CD4-positive, alpha-beta memory T cell (primary cell): ENCODE results near the gene WNT7B. TPM values are rescaled to one million over a fixed set of nuclear protein-coding genes. Genes with fewer than 3 reads are reported as not detected.

Source experiments
- CTCF ChIA-PET: fragments of 350-600 bp; sonication (Branson Sonifier 250); formaldehyde crosslinking; loops from one replicate; lab custom pipeline; 2021; ENCODE audit warnings: inconsistent platforms; ENCODE audit not compliant: partially characterized antibody; lab: Charles Lee
- POLR2A ChIA-PET: fragments of 350-600 bp; sonication (Branson Sonifier 250); formaldehyde crosslinking; loops from one replicate; lab custom pipeline; 2021; ENCODE audit not compliant: partially characterized antibody; lab: Charles Lee
- DNase-seq, 5 donors: peaks; one replicate each; pipeline versions ENCODE4 v3.0.0 to v3.0.0-alpha.2; 2020 to 2022; ENCODE audit warnings: mixed read lengths in 1 of 5
- H3K27ac ChIP-seq: one replicate; pipeline ENCODE4 v1.7.0; 2013; ENCODE audit warnings: low read depth, low read length
- H3K27me3 ChIP-seq: 2 replicates; pipeline ENCODE4 v1.7.0; 2013; ENCODE audit warnings: mild to moderate bottlenecking, low read length, moderate library complexity; ENCODE audit not compliant: insufficient read depth
- H3K36me3 ChIP-seq: 2 replicates; pipeline ENCODE4 v1.7.0; 2013; ENCODE audit warnings: mild to moderate bottlenecking, low read length, moderate library complexity; ENCODE audit not compliant: insufficient read depth
- H3K4me1 ChIP-seq: 2 replicates; pipeline ENCODE4 v1.7.0; 2013; ENCODE audit warnings: mild to moderate bottlenecking, low read length, moderate library complexity; ENCODE audit not compliant: insufficient read depth
- H3K4me3 ChIP-seq, 2 donors: one replicate each; pipeline ENCODE4 v1.7.0; 2013; ENCODE audit warnings: low read length in 2 of 2, mild to moderate bottlenecking in 1 of 2
- H3K9me3 ChIP-seq, 2 donors: one replicate each; pipeline ENCODE4 v1.7.0; 2013; ENCODE audit warnings: low read length in 2 of 2, control low read depth in 1 of 2; ENCODE audit not compliant: control insufficient read depth in 1 of 2
- H3K27ac Mint-ChIP-seq, 7 donors: one replicate each; pipeline ENCODE4 v1.8.0; 2020 to 2021; ENCODE audit warnings: mixed read lengths in 7 of 7, mild to moderate bottlenecking in 6 of 7, inconsistent platforms in 3 of 7, moderate library complexity in 3 of 7
- H3K27me3 Mint-ChIP-seq, 2 donors: one replicate each; pipeline ENCODE4 v1.8.0; 2020 to 2021; ENCODE audit warnings: mixed read lengths in 2 of 2
- H3K36me3 Mint-ChIP-seq, 2 donors: one replicate each; pipeline ENCODE4 v1.8.0; 2020 to 2021; ENCODE audit warnings: mixed read lengths in 2 of 2, inconsistent platforms in 1 of 2, mild to moderate bottlenecking in 1 of 2
- H3K4me1 Mint-ChIP-seq, 4 donors: one replicate each; pipeline ENCODE4 v1.8.0; 2020 to 2021; ENCODE audit warnings: mixed read lengths in 4 of 4, mild to moderate bottlenecking in 1 of 4
- H3K4me3 Mint-ChIP-seq, 8 donors: one replicate each; pipeline ENCODE4 v1.8.0; 2020 to 2021; ENCODE audit warnings: mixed read lengths in 8 of 8, mild to moderate bottlenecking in 7 of 8, moderate library complexity in 6 of 8, inconsistent platforms in 3 of 8
- H3K9me3 Mint-ChIP-seq, 8 donors: one replicate each; pipeline ENCODE4 v1.8.0; 2020 to 2021; ENCODE audit warnings: mixed read lengths in 8 of 8, mild to moderate bottlenecking in 5 of 8, inconsistent platforms in 3 of 8, moderate library complexity in 1 of 8
- intact Hi-C: fragments of 100-400 bp; cut with micrococcal nuclease; formaldehyde crosslinking; loops from one replicate; pipeline ENCODE4 v1.15.1; 2023
- polyA plus RNA-seq, 2 donors: library from polyadenylated mRNA; unstranded; fragments of 300-500 nt; fragmentation: Illumina TruSeq; gene quantifications; one replicate each; pipeline ENCODE4 v1.2.3, GENCODE V29; 2021
- total RNA-seq, 2 experiments: library from RNA; stranded (reverse); gene quantifications; one replicate each; pipeline ENCODE4 v1.2.3, GENCODE V29; 2021

Gene WNT7B
- total and polyA plus RNA-seq, 4 experiments from 2014 or later, result not detected

DNA sequence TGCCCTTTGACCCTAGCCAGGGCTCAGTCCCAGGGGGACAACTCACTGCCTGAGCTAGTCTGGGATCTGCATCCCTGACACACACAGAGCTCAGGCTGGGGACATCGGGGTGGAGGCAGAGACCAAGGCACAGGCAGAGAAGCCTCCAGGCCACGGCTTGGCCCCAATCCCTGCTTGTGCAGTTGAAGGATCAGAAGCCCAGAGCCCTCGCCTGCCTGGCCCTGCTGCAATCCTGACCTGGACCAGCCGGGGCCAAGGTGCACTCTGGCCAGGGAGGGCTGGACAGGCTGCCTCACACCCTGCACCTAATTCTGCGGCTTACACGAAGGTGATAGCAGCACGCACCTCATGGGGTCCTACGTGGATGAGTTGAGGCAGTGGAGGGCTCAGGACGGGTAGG, 34.6 kb downstream of the WNT7B start:
- POLR2A ChIA-PET, result no interaction called here
- H3K9me3 ChIP-seq, result no peaks in the 10 kb centered on the region
- no peaks in the 10 kb centered on the region for H3K4me1 ChIP-seq
- CTCF ChIA-PET, result no interaction called here
- Mint-ChIP-seq H3K4me3 (no peak overlapping the region), H3K27me3 (peaks cover 0 to 6% of the 10 kb centered on the region in 2 donors), H3K9me3 (peaks cover 0 to 4% (median 0%) of the 10 kb centered on the region in 8 donors), H3K27ac (no peak overlapping the region), H3K36me3 (no peaks in the 10 kb centered on the region), H3K4me1 (no peaks in the 10 kb centered on the region)
- no peaks in the 10 kb centered on the region for H3K27me3 ChIP-seq
- H3K4me3 ChIP-seq, result no peak overlapping the region
- H3K36me3 ChIP-seq, result no peaks in the 10 kb centered on the region
- H3K27ac ChIP-seq, result no peak overlapping the region
- intact Hi-C loops, result no loop called here
- DNase-seq, result no peak

DNA sequence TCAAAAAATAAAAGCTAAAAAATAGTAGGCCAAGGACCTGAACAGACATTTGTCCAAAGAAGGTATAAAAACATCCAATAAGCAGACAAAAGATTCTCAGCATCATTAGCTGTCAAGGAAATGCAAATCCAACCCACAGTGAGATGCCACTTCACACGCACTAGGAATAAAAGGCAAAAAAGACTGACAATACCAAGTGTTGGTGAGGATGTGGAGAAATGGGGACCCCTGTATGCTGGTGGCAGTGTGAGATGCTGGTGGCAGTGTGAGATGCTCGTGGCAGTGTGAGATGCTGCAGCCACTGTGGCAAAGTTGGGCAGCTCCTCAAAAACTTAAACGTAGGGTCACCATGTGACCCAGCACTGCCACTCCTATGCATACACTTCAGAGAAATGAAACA, 38.0 kb downstream of the WNT7B start:
- no peaks in the 10 kb centered on the region for H3K4me1 Mint-ChIP-seq

DNA sequence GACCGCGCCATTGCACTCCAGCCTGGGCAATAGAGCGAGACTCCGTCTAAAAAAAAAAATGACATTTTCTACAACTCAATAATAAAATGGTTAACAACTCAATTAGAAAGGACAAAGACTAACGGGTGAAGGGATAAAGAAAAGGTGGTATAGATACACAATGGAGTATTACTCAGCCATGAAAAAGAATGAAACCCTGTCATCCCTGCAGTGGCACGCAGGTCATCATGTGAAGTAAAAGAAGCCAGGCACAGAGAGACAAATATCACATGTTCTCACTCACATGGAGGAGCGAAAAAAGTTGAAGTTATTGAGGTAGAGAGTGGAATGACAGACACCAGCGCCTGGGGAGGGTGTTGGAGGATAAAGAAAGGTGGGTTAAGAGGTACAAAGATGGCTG, 39.0 kb downstream of the WNT7B start:
- Histone ChIP-seq H3K27me3 (no peaks in the 10 kb centered on the region), H3K36me3 (no peaks in the 10 kb centered on the region), H3K9me3 (no peaks in the 10 kb centered on the region), H3K4me3 (no peak overlapping the region), H3K4me1 (no peaks in the 10 kb centered on the region), H3K27ac (no peak overlapping the region)
- no peaks in the 10 kb centered on the region for H3K4me1 Mint-ChIP-seq
- no peak overlapping the region for H3K27ac Mint-ChIP-seq
- no peak for DNase-seq
- peaks cover 0 to 4% (median 0%) of the 10 kb centered on the region in 8 donors for H3K9me3 Mint-ChIP-seq
- ChIA-PET POLR2A (no interaction called here), CTCF (no interaction called here)
- no peaks in the 10 kb centered on the region for H3K36me3 Mint-ChIP-seq
- H3K4me3 Mint-ChIP-seq, result no peak overlapping the region
- H3K27me3 Mint-ChIP-seq, result peaks cover 2 to 6% of the 10 kb centered on the region in 2 donors
- intact Hi-C loops, result no loop called here

More for the DNA sequence above, 38.0 kb downstream of the WNT7B start:
- H3K4me1 ChIP-seq, result no peaks in the 10 kb centered on the region
- no peaks in the 10 kb centered on the region for H3K27me3 ChIP-seq
- no peak for DNase-seq
- no peak overlapping the region for H3K27ac ChIP-seq
- no peak overlapping the region for H3K4me3 ChIP-seq
- H3K36me3 ChIP-seq, result no peaks in the 10 kb centered on the region
- H3K9me3 ChIP-seq, result no peaks in the 10 kb centered on the region
- H3K27me3 Mint-ChIP-seq, result no peaks in the 10 kb centered on the region
- CTCF ChIA-PET, result no interaction called here
- no peak overlapping the region for H3K27ac Mint-ChIP-seq
- H3K9me3 Mint-ChIP-seq, result peaks cover 0 to 4% (median 0%) of the 10 kb centered on the region in 8 donors
- no peaks in the 10 kb centered on the region for H3K36me3 Mint-ChIP-seq
- POLR2A ChIA-PET, result no interaction called here
- intact Hi-C loops, result no loop called here
- H3K4me3 Mint-ChIP-seq, result no peak overlapping the region

DNA sequence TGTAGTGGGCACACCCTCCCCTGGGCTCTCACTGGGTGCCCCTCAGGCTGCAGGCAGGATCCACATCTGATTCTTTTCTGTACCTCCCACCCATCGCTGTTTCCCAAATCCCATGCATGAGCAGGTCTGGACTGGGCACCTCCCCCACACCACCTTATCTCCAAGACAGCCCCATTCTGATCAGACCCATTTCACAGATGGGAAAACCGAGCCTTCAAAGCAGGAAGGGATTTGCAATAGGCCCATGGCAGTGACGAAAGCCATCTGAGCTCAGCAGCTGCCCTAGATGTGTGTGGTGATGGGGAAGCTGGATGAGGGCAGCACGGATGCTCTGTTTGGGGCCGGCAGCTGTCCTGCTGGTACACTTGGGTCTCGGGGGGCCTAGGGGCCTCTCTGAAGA, 41.4 kb downstream of the WNT7B start:
- intact Hi-C loops, result no loop called here
- Mint-ChIP-seq H3K9me3 (peaks cover 0 to 4% (median 0%) of the 10 kb centered on the region in 8 donors), H3K27ac (no peak overlapping the region), H3K4me3 (no peak overlapping the region), H3K27me3 (peaks cover 10 to 11% of the 10 kb centered on the region in 2 donors), H3K36me3 (no peaks in the 10 kb centered on the region), H3K4me1 (no peaks in the 10 kb centered on the region)
- no peak for DNase-seq
- Histone ChIP-seq H3K27me3 (no peaks in the 10 kb centered on the region), H3K9me3 (no peaks in the 10 kb centered on the region), H3K4me3 (no peak overlapping the region), H3K27ac (no peak overlapping the region), H3K36me3 (no peaks in the 10 kb centered on the region), H3K4me1 (no peaks in the 10 kb centered on the region)
- POLR2A ChIA-PET, result no interaction called here
- CTCF ChIA-PET, result no interaction called here

DNA sequence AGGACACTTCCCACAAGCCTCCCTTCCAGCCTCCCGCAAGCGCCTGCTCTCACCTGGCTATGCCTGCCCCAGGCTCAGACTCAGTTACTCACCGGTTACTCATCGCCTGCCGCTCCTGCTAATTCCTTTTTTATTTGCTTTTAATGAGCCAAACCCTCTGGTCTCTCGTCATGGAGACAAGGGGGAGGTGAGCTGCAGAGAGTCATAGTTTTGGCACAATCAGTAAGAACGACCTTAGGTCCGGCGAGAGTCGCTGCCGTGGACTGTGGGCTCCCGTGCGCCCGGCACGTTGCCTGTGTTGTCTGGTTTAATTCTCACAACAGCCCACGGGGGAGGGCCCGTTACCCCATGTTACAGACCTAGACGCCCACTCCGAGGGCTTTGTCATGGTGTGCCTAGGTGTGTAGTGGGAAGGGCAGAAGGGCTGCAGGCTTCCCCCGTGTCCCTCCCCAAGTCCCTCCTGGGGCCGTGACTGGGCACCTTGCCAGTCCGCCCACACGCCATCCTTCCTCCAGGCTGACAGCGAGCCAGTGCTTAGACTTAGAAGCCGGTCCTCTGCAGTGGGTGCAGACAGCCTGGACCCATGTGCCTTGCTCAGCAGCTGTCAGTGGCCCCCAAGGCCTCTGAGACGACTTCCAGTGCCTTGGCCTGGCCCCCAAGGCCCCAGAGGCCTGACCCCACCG, 42.2 kb downstream of the WNT7B start:
- no peak overlapping the region for H3K4me3 Mint-ChIP-seq
- no peak for DNase-seq
- POLR2A ChIA-PET, result no interaction called here
- Histone ChIP-seq H3K27ac (no peak overlapping the region), H3K4me1 (no peaks in the 10 kb centered on the region), H3K9me3 (no peaks in the 10 kb centered on the region), H3K4me3 (no peak overlapping the region), H3K36me3 (no peaks in the 10 kb centered on the region), H3K27me3 (no peaks in the 10 kb centered on the region)
- no peaks in the 10 kb centered on the region for H3K36me3 Mint-ChIP-seq
- H3K27ac Mint-ChIP-seq, result no peak overlapping the region
- no peaks in the 10 kb centered on the region for H3K4me1 Mint-ChIP-seq
- CTCF ChIA-PET, result no interaction called here
- peaks cover 10 to 12% of the 10 kb centered on the region in 2 donors for H3K27me3 Mint-ChIP-seq
- H3K9me3 Mint-ChIP-seq, result peaks cover 0 to 4% (median 0%) of the 10 kb centered on the region in 8 donors
- intact Hi-C loops, result no loop called here

DNA sequence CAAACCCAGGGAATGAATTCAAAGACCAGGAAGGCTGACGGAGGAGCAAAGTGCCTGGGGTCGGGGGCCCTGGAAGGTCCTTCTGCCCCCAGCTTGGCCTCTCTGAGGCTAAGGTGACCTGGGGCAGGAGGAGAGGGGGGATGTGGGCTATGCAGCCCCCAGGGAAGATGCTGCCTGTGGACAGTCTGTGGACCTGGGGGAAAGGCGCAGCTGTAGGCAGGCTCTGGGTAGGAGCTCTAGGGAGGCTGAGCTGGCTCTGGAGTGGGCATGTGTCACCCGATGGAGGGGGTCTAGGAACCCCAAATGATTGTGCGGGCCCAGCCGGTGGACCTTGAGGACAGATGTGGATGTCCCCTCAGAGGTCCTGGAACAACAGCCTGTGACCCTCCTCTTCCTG, 42.8 kb downstream of the WNT7B start:
- Histone ChIP-seq H3K36me3 (no peaks in the 10 kb centered on the region), H3K9me3 (no peaks in the 10 kb centered on the region), H3K4me3 (no peak overlapping the region), H3K27ac (no peak overlapping the region), H3K4me1 (no peaks in the 10 kb centered on the region), H3K27me3 (no peaks in the 10 kb centered on the region)
- no peak for DNase-seq
- intact Hi-C loops, result no loop called here
- Mint-ChIP-seq H3K4me1 (no peaks in the 10 kb centered on the region), H3K27me3 (peaks cover 10 to 15% of the 10 kb centered on the region in 2 donors), H3K27ac (no peak overlapping the region), H3K4me3 (no peak overlapping the region), H3K36me3 (no peaks in the 10 kb centered on the region), H3K9me3 (peaks cover 0 to 4% (median 0%) of the 10 kb centered on the region in 8 donors)
- CTCF ChIA-PET, result no interaction called here
- POLR2A ChIA-PET, result no interaction called here

DNA sequence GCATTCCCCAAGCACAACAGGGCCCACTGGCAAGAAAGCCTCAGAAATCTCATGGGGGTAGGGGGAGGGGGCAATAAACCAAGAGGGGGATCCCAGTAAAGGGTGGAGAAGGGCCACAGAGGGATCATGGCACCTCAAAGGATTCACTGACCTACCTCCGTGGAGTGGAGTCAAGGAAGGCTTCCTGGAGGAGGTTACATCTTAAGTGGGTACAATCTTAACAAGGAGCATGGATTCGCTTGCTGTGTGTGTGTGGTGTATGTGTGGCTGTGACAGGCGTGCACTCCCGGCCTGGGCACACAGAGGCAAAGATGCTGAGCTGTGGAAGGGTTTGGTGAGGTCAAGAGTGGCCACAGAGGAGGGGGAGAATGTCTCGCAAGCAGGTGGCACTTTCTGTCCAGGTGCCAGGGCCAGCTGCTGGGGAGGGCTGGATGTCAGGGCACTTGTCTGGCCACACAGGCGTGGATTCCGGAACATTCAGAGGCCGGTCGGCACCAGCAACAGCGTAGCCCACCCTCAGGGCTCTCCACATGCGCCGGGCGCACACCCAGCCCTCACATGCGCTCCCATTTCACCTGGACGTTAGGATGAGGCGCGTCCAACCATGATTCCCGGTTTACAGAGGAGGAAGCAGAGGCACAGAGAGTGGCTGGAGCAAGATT, 43.3 kb downstream of the WNT7B start:
- Mint-ChIP-seq H3K4me1 (no peaks in the 10 kb centered on the region), H3K4me3 (no peak overlapping the region), H3K27me3 (peaks cover 10 to 15% of the 10 kb centered on the region in 2 donors), H3K27ac (no peak overlapping the region), H3K36me3 (no peaks in the 10 kb centered on the region), H3K9me3 (peaks cover 0 to 4% (median 0%) of the 10 kb centered on the region in 8 donors)
- Histone ChIP-seq H3K4me3 (no peak overlapping the region), H3K27ac (no peak overlapping the region), H3K4me1 (no peaks in the 10 kb centered on the region), H3K36me3 (no peaks in the 10 kb centered on the region), H3K27me3 (no peaks in the 10 kb centered on the region), H3K9me3 (no peaks in the 10 kb centered on the region)
- no peak for DNase-seq
- ChIA-PET CTCF (no interaction called here), POLR2A (no interaction called here)
- intact Hi-C loops, result no loop called here
